DLD1 (cell line): ENCODE data around the gene GPBP1.
"Not testable (repeated sequence)": the region's sequence is repeated elsewhere in the genome, so short reads cannot be mapped to it uniquely, and the experiment has no call there.

Source experiments
- in situ Hi-C: cut with HindIII; loops from 2 replicates; pipeline ENCODE4 v1.10.0; 2017; ENCODE audit warnings: low sequenced_read_pairs

The GPBP1 gene

GRCh38 chr5:57267805-57268204 lies 93.9 kb downstream of the GPBP1 start:
- in situ Hi-C loops, result loop anchor here (25.0 kb wide), 2 partner anchors 356 to 1006 kb away; partner anchors contain the start of gene SETD9

DNA sequence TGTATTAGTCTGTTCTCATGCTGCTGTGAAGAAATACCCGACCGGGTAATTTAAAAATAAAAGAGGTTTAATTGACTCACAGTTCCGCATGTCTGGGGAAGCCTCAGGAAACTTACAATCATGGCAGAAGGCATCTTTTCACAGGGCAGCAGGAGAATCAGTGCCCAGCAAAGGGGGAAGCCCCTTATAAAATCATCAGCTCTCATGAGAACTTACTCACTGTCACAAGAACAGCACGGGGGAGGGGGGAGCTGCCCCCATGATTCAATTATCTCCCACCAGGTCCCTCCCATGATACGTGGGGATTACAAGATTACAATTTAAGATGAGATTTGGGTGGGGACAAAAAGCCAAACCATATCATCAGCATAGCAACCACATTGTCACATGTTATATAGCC lies 102.5 kb downstream of the GPBP1 start:
- in situ Hi-C loops, result no loop called here

- in situ Hi-C loops, result no loop called here
These were observed 103.2 kb downstream of the GPBP1 start for GRCh38 chr5:57277085-57277484.

DNA sequence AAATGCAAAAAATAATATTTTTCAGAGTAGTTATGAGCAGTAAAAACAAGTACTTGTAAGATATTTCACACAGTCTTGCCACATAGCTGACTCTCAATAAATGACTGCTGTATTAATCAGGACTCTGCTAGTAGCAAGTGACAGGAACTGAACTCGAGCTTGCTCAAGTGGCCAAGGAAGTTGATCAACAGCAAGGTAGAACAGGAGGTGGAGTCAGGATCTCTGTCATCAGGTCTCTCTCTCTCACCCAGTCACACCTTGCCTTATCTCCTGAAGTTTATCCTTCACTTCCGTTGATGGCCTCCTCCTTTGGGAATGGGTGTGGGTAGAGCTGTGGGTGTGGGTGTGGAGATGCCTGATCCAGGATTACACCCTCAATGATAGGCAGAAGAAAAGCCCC lies 107.0 kb downstream of the GPBP1 start:
- in situ Hi-C loops, result no loop called here

DNA sequence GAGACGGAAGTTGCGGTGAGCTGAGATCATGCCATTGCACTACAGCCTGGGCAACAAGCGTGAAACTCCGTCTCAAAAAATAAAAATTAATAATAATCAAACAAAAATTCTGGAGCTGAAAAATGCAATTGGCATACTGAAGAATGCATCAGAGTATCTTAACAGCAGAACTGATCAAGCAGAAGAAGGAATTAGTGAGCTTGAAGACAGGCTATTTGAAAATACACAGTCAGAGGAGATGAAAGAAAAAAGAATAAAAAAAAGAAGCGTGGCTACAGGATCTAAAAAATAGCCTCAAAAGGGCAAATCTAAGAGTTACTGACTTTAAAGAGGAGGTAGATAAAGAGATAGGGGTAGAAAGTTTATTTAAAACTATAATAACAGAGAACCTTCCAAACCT lies 111.2 kb downstream of the GPBP1 start:
- in situ Hi-C loops, result not testable (repeated sequence)

GRCh38 chr5:57291894-57292293 lies 118.0 kb downstream of the GPBP1 start:
- in situ Hi-C loops, result no loop called here

DNA sequence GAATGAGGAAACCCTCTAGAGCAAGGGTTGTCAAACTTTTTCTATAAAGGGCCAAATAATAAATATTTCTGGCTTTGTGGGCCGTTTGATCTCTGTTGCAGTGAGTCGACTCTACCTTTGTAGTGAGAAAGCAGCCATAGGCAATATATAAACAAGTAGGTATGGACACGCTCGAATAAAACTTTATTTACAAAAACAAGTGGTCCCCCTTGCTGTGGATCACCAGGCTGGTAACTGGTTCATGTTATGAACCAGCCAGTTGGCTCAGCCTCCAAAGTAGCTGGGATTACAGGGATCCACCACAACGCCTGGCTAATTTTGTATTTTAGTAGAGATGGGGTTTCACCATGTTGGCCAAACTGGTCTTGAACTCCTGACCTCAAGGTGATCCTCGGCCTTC lies 118.5 kb downstream of the GPBP1 start:
- in situ Hi-C loops, result no loop called here

DNA sequence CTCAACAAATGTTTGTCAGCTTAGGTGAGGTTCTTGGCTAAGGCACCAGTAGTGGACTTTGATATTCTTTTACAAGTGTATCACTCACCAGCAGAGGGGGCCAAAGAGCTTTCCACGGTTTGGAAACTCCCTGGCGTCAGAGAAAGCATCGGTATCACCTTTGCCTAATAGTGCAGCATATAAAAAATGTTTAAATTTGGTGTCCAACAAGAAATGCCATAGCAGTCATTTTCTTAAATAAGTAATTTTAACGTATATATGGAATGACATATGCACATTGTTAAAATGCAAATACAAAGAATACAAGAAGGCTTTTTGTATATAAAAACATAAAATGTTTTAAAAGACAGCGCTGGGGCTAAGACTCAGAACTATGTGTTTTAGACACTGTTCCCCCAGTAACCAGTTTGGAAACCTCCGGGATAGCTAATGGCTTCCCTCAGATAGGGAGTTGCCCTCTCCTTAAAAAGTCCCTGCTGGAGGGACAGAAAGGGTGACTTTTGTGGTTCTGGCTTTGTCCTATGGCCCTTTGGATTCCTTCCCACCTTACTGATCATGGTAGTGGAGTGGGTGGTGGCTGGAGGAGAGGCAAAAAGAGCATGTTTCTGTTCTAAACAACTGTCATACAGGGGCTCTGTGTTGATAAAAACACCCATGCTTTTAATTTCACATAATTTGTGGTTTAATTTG lies 124.6 kb downstream of the GPBP1 start:
- in situ Hi-C loops, result no loop called here

DNA sequence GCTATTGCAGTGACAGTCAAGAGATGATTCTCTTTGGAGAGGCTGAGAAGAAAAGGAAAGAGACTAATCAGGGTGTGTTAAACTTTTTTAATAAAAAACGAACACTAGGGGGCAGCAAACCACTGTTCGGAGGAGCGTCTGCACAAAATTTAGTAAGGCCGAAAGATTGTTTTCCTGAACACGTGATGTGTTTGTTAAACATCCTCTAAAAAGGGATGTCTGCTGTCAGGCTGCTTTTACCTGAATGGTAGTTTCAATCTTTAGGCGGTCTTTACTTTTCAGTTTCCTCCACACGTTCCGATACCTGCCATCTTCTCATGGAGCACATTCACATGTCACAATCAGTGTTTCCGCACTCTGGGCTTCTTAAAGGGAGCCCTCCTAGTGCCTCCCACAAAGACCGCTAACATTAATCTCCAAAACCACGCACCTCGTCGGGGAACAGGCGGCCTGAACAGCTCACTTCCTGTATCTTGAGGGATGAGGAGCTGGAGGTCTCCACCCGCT lies 125.2 kb downstream of the GPBP1 start:
- in situ Hi-C loops, result no loop called here

DNA sequence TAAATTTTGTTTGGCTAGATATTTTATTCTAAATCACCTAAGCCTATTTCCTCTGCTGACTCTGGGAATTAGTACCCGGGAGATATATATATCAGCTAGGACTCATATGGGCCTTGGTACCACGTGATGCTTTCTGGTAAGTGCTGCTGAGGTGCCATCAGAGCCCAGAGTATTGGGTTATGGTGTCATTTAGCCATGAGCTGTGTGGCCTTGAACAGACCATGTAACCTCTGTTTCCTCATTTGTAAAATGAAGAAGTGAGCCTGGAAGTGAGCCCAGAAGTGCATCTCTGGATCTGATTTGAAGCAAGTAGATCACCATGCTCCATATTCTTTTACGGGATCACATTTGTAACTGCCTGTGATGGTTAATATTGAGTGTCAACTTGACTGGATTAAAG lies 126.1 kb downstream of the GPBP1 start:
- in situ Hi-C loops, result loop anchor here (25.0 kb wide), 1 partner anchor 1162 kb away; the partner anchor contains the start of gene PLK2

DNA sequence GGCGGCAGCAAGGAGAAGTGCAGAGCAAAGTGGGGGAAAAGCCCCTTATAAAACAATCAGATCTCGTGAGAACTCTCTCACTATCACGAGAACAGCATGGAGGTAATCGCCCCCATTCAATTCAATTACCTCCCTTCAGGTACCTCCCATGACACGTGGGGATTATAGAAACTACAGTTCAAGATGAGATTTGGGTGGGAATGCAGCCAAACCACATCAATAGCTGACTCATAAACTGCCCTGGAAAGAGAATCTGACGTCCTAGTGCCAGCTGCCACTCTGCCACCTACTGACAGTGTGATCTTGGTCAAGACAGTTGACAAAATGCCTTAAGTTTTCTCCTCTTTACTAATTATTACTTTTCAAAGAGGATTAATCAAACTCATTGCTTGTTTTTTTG lies 128.3 kb downstream of the GPBP1 start:
- in situ Hi-C loops, result loop anchor here (25.0 kb wide), 1 partner anchor 1160 kb away; the partner anchor contains the start of gene PLK2

- in situ Hi-C loops, result loop anchor here (25.0 kb wide), 1 partner anchor 1160 kb away; the partner anchor contains the start of gene PLK2
These were observed 128.8 kb downstream of the GPBP1 start for GRCh38 chr5:57302643-57303042.

DNA sequence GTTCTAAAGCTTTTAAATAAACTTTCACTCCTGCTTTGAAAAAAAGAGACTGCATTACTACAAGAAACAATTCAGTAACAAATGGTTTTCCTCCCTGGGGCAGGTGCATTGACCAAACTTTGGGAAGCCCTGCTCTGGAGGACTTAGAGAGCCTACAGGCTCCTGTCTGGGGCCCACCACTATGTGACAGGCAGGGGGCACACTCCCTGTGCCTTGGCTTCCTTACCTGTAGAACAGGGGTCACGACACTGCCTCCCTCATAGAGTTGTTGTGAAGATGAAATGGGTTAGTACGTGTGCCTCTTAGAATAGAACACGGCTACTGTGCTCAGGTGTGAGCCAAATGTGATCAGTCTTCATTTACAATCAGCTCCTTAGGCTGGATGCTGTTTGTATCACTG lies 130.1 kb downstream of the GPBP1 start:
- in situ Hi-C loops, result loop anchor here (25.0 kb wide), 1 partner anchor 1158 kb away; the partner anchor contains the start of gene PLK2

- in situ Hi-C loops, result loop anchor here (25.0 kb wide), 1 partner anchor 1157 kb away; the partner anchor contains the start of gene PLK2
These were observed 131.1 kb downstream of the GPBP1 start for GRCh38 chr5:57304931-57305330.

GRCh38 chr5:57306359-57306758 lies 132.5 kb downstream of the GPBP1 start:
- in situ Hi-C loops, result loop anchor here (25.0 kb wide), 1 partner anchor 1156 kb away; the partner anchor contains the start of gene PLK2

DNA sequence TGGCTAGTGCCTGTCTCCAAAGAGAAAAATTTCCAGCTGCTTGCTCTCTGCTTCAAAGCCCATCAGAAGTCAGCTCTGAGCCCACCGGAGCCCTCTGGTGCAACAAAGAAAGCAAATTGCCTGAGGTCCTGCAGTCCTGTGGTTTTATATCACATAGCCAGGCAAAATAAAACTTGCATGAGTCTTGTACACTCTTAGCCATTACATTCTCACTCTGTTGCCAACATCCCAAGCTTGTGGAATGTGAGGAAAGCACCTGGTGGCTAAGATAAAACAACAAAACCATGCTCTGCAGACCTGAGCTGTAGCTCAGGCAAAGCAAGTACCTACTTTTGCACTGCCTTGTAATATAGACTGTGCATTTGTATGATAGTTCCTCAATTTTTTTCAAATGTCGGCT lies 133.7 kb downstream of the GPBP1 start:
- in situ Hi-C loops, result loop anchor here (25.0 kb wide), 1 partner anchor 1155 kb away; the partner anchor contains the start of gene PLK2

DNA sequence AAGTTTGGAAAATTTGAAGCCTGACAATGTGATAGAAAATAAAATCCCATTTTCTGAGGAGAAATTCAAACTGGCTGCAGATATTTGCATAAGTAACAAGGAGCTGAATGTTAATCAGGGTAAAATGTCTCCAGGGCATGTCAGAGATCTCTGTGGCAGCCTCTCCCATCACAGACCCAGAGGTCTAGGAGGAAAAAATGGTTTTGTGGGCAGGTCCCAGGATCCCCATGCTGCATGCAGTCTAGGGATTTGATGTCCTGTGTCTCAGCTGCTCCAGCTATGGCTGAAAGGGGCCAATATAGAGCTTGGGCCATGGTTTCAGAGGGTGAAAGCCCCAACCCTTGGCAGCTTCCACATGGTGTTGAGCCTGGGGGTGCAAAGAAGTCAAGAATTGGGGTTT lies 135.2 kb downstream of the GPBP1 start:
- in situ Hi-C loops, result loop anchor here (25.0 kb wide), 1 partner anchor 1153 kb away; the partner anchor contains the start of gene PLK2

- in situ Hi-C loops, result loop anchor here (25.0 kb wide), 1 partner anchor 1151 kb away; the partner anchor contains the start of gene PLK2
These were observed 137.4 kb downstream of the GPBP1 start for GRCh38 chr5:57311251-57311650.

DNA sequence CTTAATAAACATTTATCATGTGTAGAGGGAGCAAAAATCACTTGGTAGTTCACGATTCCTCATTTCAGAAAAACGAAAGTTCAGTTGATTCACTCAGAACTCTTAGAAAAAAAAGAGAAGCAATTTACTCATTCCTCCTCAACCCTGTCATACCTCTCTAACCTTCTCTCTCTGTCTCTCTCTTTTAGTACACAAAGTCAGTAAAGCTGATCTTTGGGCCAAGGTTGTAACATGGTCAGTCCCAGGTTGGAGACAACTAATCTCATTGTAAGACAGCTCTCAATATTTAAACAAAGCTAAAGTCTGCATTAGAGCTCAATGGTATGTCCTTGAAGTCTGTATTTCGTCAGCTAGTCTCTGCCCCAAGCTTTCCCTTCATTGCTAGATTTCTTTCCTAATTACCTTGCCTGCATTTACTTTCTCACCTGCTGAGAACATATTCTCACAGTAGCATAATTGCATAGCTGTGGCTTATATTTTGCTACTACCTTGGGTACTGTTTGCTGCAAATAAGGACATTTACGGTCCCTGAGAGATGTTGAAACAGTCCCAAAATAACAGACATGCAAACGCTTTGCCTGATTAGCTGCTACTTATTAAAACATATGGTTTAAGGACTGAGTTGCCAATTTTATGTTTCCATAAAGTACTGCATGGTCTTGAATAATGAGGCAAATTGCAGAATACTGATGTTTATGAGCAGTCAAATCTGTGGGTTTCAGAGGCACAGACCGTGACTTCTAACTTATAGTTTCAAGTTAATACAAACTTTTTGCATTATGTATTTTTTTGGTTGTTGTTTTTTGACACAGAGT lies 138.3 kb downstream of the GPBP1 start:
- in situ Hi-C loops, result loop anchor here (25.0 kb wide), 1 partner anchor 1150 kb away; the partner anchor contains the start of gene PLK2

DNA sequence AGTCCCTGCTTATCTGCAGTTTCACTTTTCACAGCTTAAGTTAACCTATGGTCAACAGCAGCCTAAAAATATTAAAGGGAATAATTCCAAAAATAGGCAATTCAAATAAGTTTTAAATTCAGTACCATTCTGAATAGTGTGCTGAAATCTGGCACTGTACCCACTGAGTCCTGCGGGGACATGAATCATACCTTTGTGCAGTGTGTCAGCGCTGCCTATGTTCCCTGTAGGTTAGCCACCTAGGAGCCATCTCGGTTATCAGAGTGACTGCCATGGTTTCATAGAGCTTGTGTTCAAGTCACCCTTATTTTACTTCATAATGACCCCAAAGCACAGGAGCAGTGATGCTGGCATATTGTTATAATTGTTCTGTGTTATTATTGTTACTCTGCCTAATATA lies 139.9 kb downstream of the GPBP1 start:
- in situ Hi-C loops, result loop anchor here (25.0 kb wide), 1 partner anchor 1149 kb away; the partner anchor contains the start of gene PLK2
